ENCODE results near the gene LGALS9B.
"Not testable (repeated sequence)": the region's sequence is repeated elsewhere in the genome, so short reads cannot be mapped to it uniquely, and the experiment has no call there.

LGALS9B gene

GRCh38 chr17:20440665-20441064 is 26.7 kb downstream of the LGALS9B start:
- DNase-seq (ENCODE audit: low spot score); in situ Hi-C loops (cut with MboI; ENCODE audit: low sequenced_read_pairs, unreplicated experiment): not testable (repeated sequence)

DNA sequence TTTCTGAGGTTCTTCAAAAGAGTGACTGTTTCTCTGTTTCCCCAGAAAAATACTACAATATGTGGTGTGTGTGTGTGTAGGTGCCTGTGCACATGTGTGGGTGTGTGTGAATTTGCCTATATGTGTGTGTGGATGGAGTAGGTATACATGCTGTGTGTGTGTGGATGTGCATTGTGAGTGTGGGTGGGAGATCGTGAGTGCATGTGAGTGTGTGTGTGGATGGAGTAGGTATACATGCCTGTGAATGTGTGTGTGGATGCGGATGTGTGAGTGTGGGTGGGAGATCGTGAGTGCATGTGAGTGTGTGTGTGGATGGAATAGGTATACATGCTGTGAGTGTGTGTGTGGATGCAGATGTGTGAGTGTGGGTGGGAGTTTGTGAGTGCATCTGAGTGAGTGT is 32.2 kb downstream of the LGALS9B start:
- DNase-seq (ENCODE audit: low spot score); in situ Hi-C loops (cut with MboI; ENCODE audit: low sequenced_read_pairs, unreplicated experiment): not testable (repeated sequence)

DNA sequence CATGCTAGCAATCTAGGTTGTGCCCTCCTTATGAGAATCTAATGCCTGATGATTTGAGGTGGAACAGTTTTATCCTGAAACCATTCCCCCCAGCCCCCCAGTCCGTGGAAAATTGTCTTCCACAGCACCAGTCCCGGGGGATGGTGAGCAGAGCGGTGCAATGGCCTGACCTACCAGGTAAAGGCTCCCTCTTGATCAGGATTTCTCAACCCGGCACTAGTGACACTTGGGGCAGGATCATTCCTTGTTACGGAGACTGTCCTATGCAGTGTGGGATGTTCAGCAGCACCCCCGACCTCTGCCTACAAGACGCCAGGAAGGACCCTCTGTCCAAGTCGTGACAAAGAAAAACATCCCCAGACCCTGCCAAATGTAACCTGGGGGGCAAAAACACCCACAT is 34.0 kb downstream of the LGALS9B start:
- in situ Hi-C loops (cut with MboI; ENCODE audit: low sequenced_read_pairs, unreplicated experiment); DNase-seq (ENCODE audit: low spot score): not testable (repeated sequence)

DNA sequence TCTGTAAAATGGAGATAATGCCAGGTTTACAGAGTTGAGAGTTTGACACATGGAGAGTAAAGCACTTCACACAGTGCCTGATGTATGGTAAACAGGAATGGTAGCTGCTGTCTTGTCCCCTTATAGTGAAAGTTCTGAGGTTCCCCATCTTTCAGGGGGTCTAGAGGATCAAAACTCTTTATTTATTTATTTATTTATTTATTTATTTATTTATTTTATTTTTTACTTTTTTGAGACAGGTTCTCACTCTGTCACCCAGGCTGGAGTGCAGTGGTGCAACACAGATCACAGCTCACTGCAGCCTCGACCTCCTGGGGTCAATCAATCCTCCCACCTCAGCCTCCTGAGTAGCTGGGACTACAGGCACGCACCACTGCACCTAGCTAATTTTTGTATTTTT is 40.1 kb downstream of the LGALS9B start:
- in situ Hi-C loops (cut with MboI; ENCODE audit: low sequenced_read_pairs, unreplicated experiment); DNase-seq (ENCODE audit: low spot score): not testable (repeated sequence)

DNA sequence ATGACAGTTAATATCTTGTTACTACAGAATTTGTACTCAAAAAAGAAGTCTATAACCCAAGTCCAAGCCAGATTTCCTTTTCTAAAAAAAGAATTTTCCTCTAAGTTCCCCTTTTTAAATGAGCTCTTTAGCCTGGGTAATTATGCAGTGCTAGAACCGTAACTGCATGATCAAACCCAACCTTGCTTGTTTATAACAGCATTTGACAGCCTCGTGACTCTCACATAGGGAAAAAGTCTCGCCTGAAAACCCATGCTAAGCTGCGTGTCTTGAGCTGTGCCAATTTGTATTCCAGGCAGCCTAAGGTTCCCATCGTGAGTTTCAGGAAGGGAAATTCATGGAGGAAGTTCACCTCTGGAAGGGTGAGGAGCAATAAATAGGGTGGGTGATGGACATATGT is 44.5 kb downstream of the LGALS9B start:
- DNase-seq (ENCODE audit: low spot score); in situ Hi-C loops (cut with MboI; ENCODE audit: low sequenced_read_pairs, unreplicated experiment): not testable (repeated sequence)

GRCh38 chr17:20418838-20419237 is 48.5 kb downstream of the LGALS9B start:
- in situ Hi-C loops (cut with MboI; ENCODE audit: low sequenced_read_pairs, unreplicated experiment); DNase-seq (ENCODE audit: low spot score): not testable (repeated sequence)

GRCh38 chr17:20417492-20418080 is 49.8 kb downstream of the LGALS9B start:
- not testable (repeated sequence) for DNase-seq (ENCODE audit: low spot score)

GRCh38 chr17:20416381-20416911 is 50.9 kb downstream of the LGALS9B start:
- DNase-seq (ENCODE audit: low spot score); in situ Hi-C loops (cut with MboI; ENCODE audit: low sequenced_read_pairs, unreplicated experiment): not testable (repeated sequence)

More at GRCh38 chr17:20417492-20418080, 49.8 kb downstream of the LGALS9B start:
- in situ Hi-C loops (cut with MboI; ENCODE audit: low sequenced_read_pairs, unreplicated experiment), result not testable (repeated sequence)

DNA sequence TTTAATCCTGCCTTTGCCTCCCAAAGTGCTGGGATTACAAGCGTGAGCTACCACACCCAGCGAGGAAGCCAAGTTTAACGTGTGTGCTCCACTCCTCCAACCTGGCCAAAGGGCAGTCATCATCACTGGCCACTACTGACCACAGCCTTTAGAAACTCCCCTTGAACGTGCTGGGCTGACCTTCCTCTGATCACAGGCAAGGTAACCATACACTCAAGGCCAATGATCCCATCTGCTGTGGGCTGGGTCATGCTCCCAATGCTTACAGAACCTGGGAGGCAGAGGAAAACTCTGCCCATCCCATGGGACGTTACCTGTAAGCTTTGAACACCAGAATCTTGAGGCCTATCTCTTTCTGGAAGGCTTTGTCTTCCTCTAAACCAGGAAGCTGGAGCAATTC is 51.9 kb downstream of the LGALS9B start:
- DNase-seq (ENCODE audit: low spot score); in situ Hi-C loops (cut with MboI; ENCODE audit: low sequenced_read_pairs, unreplicated experiment): not testable (repeated sequence)

DNA sequence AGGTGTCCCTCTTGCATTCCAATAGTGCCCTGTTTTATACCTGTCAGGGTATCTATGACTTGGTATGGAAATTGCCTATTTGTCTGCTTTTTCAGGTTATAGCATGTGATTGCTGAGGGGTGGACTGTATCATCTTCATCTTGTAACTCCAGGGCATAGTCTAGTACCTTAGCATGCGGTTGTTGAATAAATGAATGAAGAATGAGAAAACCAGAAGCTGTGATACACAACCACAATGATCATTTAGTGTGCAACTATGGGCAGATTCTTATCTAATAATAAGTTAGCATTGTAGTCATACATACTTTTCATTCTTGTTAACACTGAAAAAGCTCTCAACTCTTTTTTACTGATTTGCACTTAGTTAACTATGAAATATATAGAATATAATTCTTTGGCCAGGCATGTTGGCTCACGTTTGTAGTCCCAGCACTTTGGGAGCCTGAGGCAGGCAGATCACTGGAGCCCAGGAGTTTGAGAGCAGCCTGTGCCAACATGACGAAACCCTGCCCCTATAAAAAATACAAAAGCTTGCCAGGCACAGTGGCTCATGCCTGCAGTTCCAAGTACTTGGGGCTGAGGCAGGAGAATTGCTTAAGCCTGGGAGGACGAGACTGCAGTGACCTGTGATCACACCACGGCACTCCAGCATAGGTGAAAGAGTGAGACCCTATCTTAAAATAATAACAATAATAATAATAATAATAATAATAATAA is 65.9 kb downstream of the LGALS9B start:
- DNase-seq (ENCODE audit: low spot score); in situ Hi-C loops (cut with MboI; ENCODE audit: low sequenced_read_pairs, unreplicated experiment): not testable (repeated sequence)

GRCh38 chr17:20400559-20401305 is 66.6 kb downstream of the LGALS9B start:
- DNase-seq (ENCODE audit: low spot score); in situ Hi-C loops (cut with MboI; ENCODE audit: low sequenced_read_pairs, unreplicated experiment): not testable (repeated sequence)
